Non-pigmented ciliary epithelial cell (primary cell): ENCODE data around the gene PDK2.

Source experiments
- DNase-seq: peaks from one replicate; pipeline ENCODE4 v3.0.0-alpha.2; 2010; ENCODE audit warnings: low read depth

Gene PDK2

GRCh38 chr17:50100921-50101345 lies 5.8 kb downstream of the PDK2 start:
- no peak for DNase-seq

- DNase-seq = no peak
Observed at GRCh38 chr17:50101346-50102163, 6.4 kb downstream of the PDK2 start.

GRCh38 chr17:50102164-50102991 lies 7.2 kb downstream of the PDK2 start:
- DNase-seq = no peak

- no peak for DNase-seq
Observed at GRCh38 chr17:50103252-50103651, 8.1 kb downstream of the PDK2 start.

GRCh38 chr17:50103941-50104340 lies 8.8 kb downstream of the PDK2 start:
- no peak for DNase-seq

GRCh38 chr17:50105811-50106210 lies 10.7 kb downstream of the PDK2 start:
- DNase-seq = no peak

- no peak for DNase-seq
Observed at GRCh38 chr17:50106393-50107131, 11.4 kb downstream of the PDK2 start.

- DNase-seq = no peak
Observed at GRCh38 chr17:50107790-50108414, 12.8 kb downstream of the PDK2 start.

GRCh38 chr17:50108556-50108955 lies 13.4 kb downstream of the PDK2 start:
- DNase-seq = no peak

- no peak for DNase-seq
Observed at GRCh38 chr17:50109207-50109606, 14.1 kb downstream of the PDK2 start.

- DNase-seq = no peak
Observed at GRCh38 chr17:50109785-50110184, 14.6 kb downstream of the PDK2 start.

GRCh38 chr17:50110591-50111349 lies 15.6 kb downstream of the PDK2 start:
- DNase-seq = no peak

GRCh38 chr17:50111673-50112655 lies 16.8 kb downstream of the PDK2 start:
- DNase-seq = no peak

- no peak for DNase-seq
Observed at GRCh38 chr17:50112694-50113093, 17.5 kb downstream of the PDK2 start.

GRCh38 chr17:50113624-50114320 lies 18.6 kb downstream of the PDK2 start:
- no peak for DNase-seq

- no peak for DNase-seq
Observed at GRCh38 chr17:50114401-50114800, 19.2 kb downstream of the PDK2 start.

GRCh38 chr17:50114849-50115357 lies 19.8 kb downstream of the PDK2 start:
- DNase-seq = no peak

- DNase-seq = no peak
Observed at GRCh38 chr17:50115756-50116155, 20.6 kb downstream of the PDK2 start.
